IPS DF 4.7 (cell line): Measurements from ENCODE around the gene XRN2.

Experiments
- DNase-seq: peaks from one replicate; pipeline ENCODE4 v3.0.0-alpha.2; 2013; ENCODE audit warnings: low spot score; ENCODE audit errors: extremely low read depth

XRN2 gene

GRCh38 chr20:21301940-21302663 lies 1.0 kb upstream of the XRN2 start:
- DNase-seq = no peak

- no peak for DNase-seq
Observed at GRCh38 chr20:21302664-21303060, 469 bp upstream of the XRN2 start.

- DNase-seq = no peak
Observed at GRCh38 chr20:21303872-21304586, 898 bp downstream of the XRN2 start.

GRCh38 chr20:21308340-21308739 lies 5.2 kb downstream of the XRN2 start:
- DNase-seq = no peak

- no peak for DNase-seq
Observed at GRCh38 chr20:21309678-21310467, 6.7 kb downstream of the XRN2 start.

- no peak for DNase-seq
Observed at GRCh38 chr20:21312813-21313474, 9.8 kb downstream of the XRN2 start.

GRCh38 chr20:21315138-21315537 lies 12.0 kb downstream of the XRN2 start:
- DNase-seq = no peak

GRCh38 chr20:21322083-21322710 lies 19.1 kb downstream of the XRN2 start:
- DNase-seq = no peak

GRCh38 chr20:21322921-21323331 lies 19.8 kb downstream of the XRN2 start:
- no peak for DNase-seq

GRCh38 chr20:21323640-21324039 lies 20.5 kb downstream of the XRN2 start:
- no peak for DNase-seq

- DNase-seq = no peak
Observed at GRCh38 chr20:21324126-21324525, 21.0 kb downstream of the XRN2 start.

GRCh38 chr20:21325296-21325695 lies 22.2 kb downstream of the XRN2 start:
- no peak for DNase-seq

- DNase-seq = no peak
Observed at GRCh38 chr20:21326700-21327099, 23.6 kb downstream of the XRN2 start.

GRCh38 chr20:21336455-21337151 lies 33.5 kb downstream of the XRN2 start:
- DNase-seq = no peak

- DNase-seq = no peak
Observed at GRCh38 chr20:21338291-21338690, 35.2 kb downstream of the XRN2 start.

GRCh38 chr20:21339499-21339898 lies 36.4 kb downstream of the XRN2 start:
- no peak for DNase-seq

GRCh38 chr20:21340991-21341697 lies 38.0 kb downstream of the XRN2 start:
- no peak for DNase-seq

- no peak for DNase-seq
Observed at GRCh38 chr20:21342656-21343345, 39.7 kb downstream of the XRN2 start.

GRCh38 chr20:21344206-21344900 lies 41.2 kb downstream of the XRN2 start:
- DNase-seq = no peak
